Fibroblast of gingiva (primary cell): ENCODE measurements around the gene SF3B3.

Source experiments
- DNase-seq: peaks from one replicate; pipeline ENCODE4 v3.0.0-alpha.2; 2011; ENCODE audit warnings: low read depth

SF3B3 gene

GRCh38 chr16:70523743-70524398 lies at the start of gene SF3B3:
TSS of gene SF3B3 (plus strand) at chr16:70523816. CDS start at chr16:70526657, 2,841 bp downstream.
- DNase-seq, result peak; percentile 64

- no peak for DNase-seq
Measured at GRCh38 chr16:70474320-70475053, 49.1 kb upstream of the SF3B3 start.

- DNase-seq, result no peak
Measured at GRCh38 chr16:70475054-70475871, 48.4 kb upstream of the SF3B3 start.

GRCh38 chr16:70476272-70477020 lies 47.2 kb upstream of the SF3B3 start:
- peak; percentile 44 for DNase-seq

- no peak for DNase-seq
Measured at GRCh38 chr16:70478169-70478568, 45.4 kb upstream of the SF3B3 start.

- DNase-seq, result peak; percentile 19
Measured at GRCh38 chr16:70478912-70479341, 44.7 kb upstream of the SF3B3 start.

GRCh38 chr16:70480127-70481105 lies 43.2 kb upstream of the SF3B3 start:
- DNase-seq, result no peak

- peak; percentile 70 for DNase-seq
Measured at GRCh38 chr16:70481929-70482536, 41.6 kb upstream of the SF3B3 start.

- DNase-seq, result no peak
Measured at GRCh38 chr16:70482624-70483023, 41.0 kb upstream of the SF3B3 start.

GRCh38 chr16:70483426-70483825 lies 40.2 kb upstream of the SF3B3 start:
- DNase-seq, result no peak

GRCh38 chr16:70484867-70485266 lies 38.7 kb upstream of the SF3B3 start:
- no peak for DNase-seq

- no peak for DNase-seq
Measured at GRCh38 chr16:70490261-70490660, 33.4 kb upstream of the SF3B3 start.

GRCh38 chr16:70493802-70494201 lies 29.8 kb upstream of the SF3B3 start:
- no peak for DNase-seq

- DNase-seq, result no peak
Measured at GRCh38 chr16:70494202-70494770, 29.3 kb upstream of the SF3B3 start.

- DNase-seq, result no peak
Measured at GRCh38 chr16:70494777-70495176, 28.8 kb upstream of the SF3B3 start.

GRCh38 chr16:70495425-70496182 lies 28.0 kb upstream of the SF3B3 start:
- no peak for DNase-seq

- no peak for DNase-seq
Measured at GRCh38 chr16:70496513-70496912, 27.1 kb upstream of the SF3B3 start.

- no peak for DNase-seq
Measured at GRCh38 chr16:70508752-70509151, 14.9 kb upstream of the SF3B3 start.

- no peak for DNase-seq
Measured at GRCh38 chr16:70510216-70510615, 13.4 kb upstream of the SF3B3 start.
